H9 (cell line): ENCODE results near the gene PDE2A. TPM values are rescaled to one million over a fixed set of nuclear protein-coding genes. Genes with fewer than 3 reads are reported as not detected.

Experiments
- DNase-seq: peaks from one replicate; pipeline ENCODE4 v3.0.0-alpha.2; 2017
- H2AFZ ChIP-seq: one replicate; pipeline ENCODE4 v1.6.1; 2013; ENCODE audit warnings: mild to moderate bottlenecking, low read length, control low read depth, moderate library complexity
- H2AK5ac ChIP-seq: 2 replicates; pipeline ENCODE4 v1.6.1; 2013; ENCODE audit warnings: low read length, control low read depth, mixed read lengths; ENCODE audit not compliant: insufficient read length
- H2BK120ac ChIP-seq: one replicate; pipeline ENCODE4 v1.6.1; 2013; ENCODE audit warnings: low read depth, mild to moderate bottlenecking, low read length, control low read depth, inconsistent platforms; ENCODE audit not compliant: poor library complexity, severe bottlenecking
- H2BK12ac ChIP-seq: 2 replicates; pipeline ENCODE4 v1.6.1; 2013; ENCODE audit warnings: low read length, control low read depth, mixed read lengths, low read depth; ENCODE audit not compliant: insufficient read length
- H2BK15ac ChIP-seq: 2 replicates; pipeline ENCODE4 v1.6.1; 2013; ENCODE audit warnings: low read depth, low read length, control low read depth
- H2BK20ac ChIP-seq: one replicate; pipeline ENCODE4 v1.6.1; 2013; ENCODE audit warnings: low read depth, mild to moderate bottlenecking, low read length, control low read depth, inconsistent platforms; ENCODE audit not compliant: poor library complexity, severe bottlenecking
- H2BK5ac ChIP-seq: 2 replicates; pipeline ENCODE4 v1.6.1; 2013; ENCODE audit warnings: low read length, control low read depth, mixed read lengths; ENCODE audit not compliant: insufficient read length
- H3K14ac ChIP-seq: 2 replicates; pipeline ENCODE4 v1.6.1; 2013; ENCODE audit warnings: low read length, control low read depth; ENCODE audit not compliant: insufficient read depth
- H3K18ac ChIP-seq: 2 replicates; pipeline ENCODE4 v1.6.1; 2013; ENCODE audit warnings: low read depth, mild to moderate bottlenecking, mixed read lengths, low read length, control low read depth; ENCODE audit not compliant: insufficient read length
- H3K23ac ChIP-seq: 2 replicates; pipeline ENCODE4 v1.6.1; 2013; ENCODE audit warnings: low read length, control low read depth, mixed read lengths, low read depth; ENCODE audit not compliant: insufficient read length
- H3K23me2 ChIP-seq: 2 replicates; pipeline ENCODE4 v1.6.1; 2013; ENCODE audit warnings: low read depth, mild to moderate bottlenecking, mixed read lengths, low read length, control low read depth; ENCODE audit not compliant: insufficient read length, poor library complexity, severe bottlenecking
- H3K27ac ChIP-seq: 2 replicates; pipeline ENCODE4 v1.5.1; 2013; ENCODE audit warnings: low read length, control low read depth, mixed read lengths, low read depth; ENCODE audit not compliant: insufficient read length
- H3K27me3 ChIP-seq: 2 replicates; pipeline ENCODE4 v1.6.1; 2013; ENCODE audit warnings: low read length, control low read depth, inconsistent platforms; ENCODE audit not compliant: insufficient read depth
- H3K4ac ChIP-seq: 2 replicates; pipeline ENCODE4 v1.6.1; 2013; ENCODE audit warnings: low read depth, mild to moderate bottlenecking, control low read depth, inconsistent platforms, low read length, moderate library complexity
- H3K4me1 ChIP-seq: 2 replicates; pipeline ENCODE4 v1.6.1; 2013; ENCODE audit warnings: low read length, control low read depth, inconsistent platforms; ENCODE audit not compliant: insufficient read depth
- H3K4me2 ChIP-seq: 2 replicates; pipeline ENCODE4 v1.6.1; 2013; ENCODE audit warnings: low read length, control low read depth, mixed read lengths; ENCODE audit not compliant: insufficient read length, insufficient read depth
- H3K56ac ChIP-seq: 2 replicates; pipeline ENCODE4 v1.6.1; 2013; ENCODE audit warnings: low read depth, mild to moderate bottlenecking, mixed read lengths, low read length, control low read depth; ENCODE audit not compliant: insufficient read length
- H3K79me1 ChIP-seq: 2 replicates; pipeline ENCODE4 v1.6.1; 2013; ENCODE audit warnings: low read depth, mild to moderate bottlenecking, moderate library complexity, low read length, control low read depth, inconsistent platforms; ENCODE audit not compliant: insufficient read depth, poor library complexity, severe bottlenecking
- H3K79me2 ChIP-seq: 2 replicates; pipeline ENCODE4 v1.6.1; 2013; ENCODE audit warnings: low read length, control low read depth, inconsistent platforms; ENCODE audit not compliant: insufficient read depth
- H3K9ac ChIP-seq: 2 replicates; pipeline ENCODE4 v1.6.1; 2013; ENCODE audit warnings: low read length, control low read depth, mixed read lengths; ENCODE audit not compliant: insufficient read length; ENCODE audit errors: extremely low read depth
- H3K9me3 ChIP-seq: one replicate; pipeline ENCODE4 v1.6.1; 2013; ENCODE audit warnings: low read depth, low read length, inconsistent platforms; ENCODE audit not compliant: control insufficient read depth
- H3T11ph ChIP-seq: one replicate; pipeline ENCODE4 v1.6.1; 2013; ENCODE audit warnings: mild to moderate bottlenecking, low read length, control low read depth, inconsistent platforms
- H4K20me1 ChIP-seq: one replicate; pipeline ENCODE4 v1.6.1; 2013; ENCODE audit not compliant: control insufficient read depth, insufficient read length, insufficient read depth
- H4K5ac ChIP-seq: 2 replicates; pipeline ENCODE4 v1.6.1; 2013; ENCODE audit warnings: low read depth, mild to moderate bottlenecking, mixed read lengths, low read length, control low read depth; ENCODE audit not compliant: insufficient read length
- H4K8ac ChIP-seq: replicated peaks from 2 replicates; pipeline ENCODE4 v1.6.1; 2013; ENCODE audit warnings: low read length, control low read depth, mixed read lengths, low read depth; ENCODE audit not compliant: insufficient read length
- H4K91ac ChIP-seq: 2 replicates; pipeline ENCODE4 v1.6.1; 2013; ENCODE audit warnings: low read depth, mild to moderate bottlenecking, moderate library complexity, mixed read lengths, low read length, control low read depth; ENCODE audit not compliant: insufficient read length
- H3K27ac Mint-ChIP-seq, 3 experiments: 2 replicates in 2 of 3; 3 replicates in 1 of 3; pipeline ENCODE4 v1.8.0; 2020 to 2021; ENCODE audit warnings: mixed read lengths in 3 of 3, mild to moderate bottlenecking in 1 of 3, moderate library complexity in 1 of 3
- H3K27me3 Mint-ChIP-seq: 2 replicates; pipeline ENCODE4 v1.8.0; 2021; ENCODE audit warnings: low read depth, mild to moderate bottlenecking, moderate library complexity, mixed read lengths
- H3K36me3 Mint-ChIP-seq, 3 experiments: 2 replicates in 2 of 3; 3 replicates in 1 of 3; pipeline ENCODE4 v1.8.0; 2020 to 2021; ENCODE audit warnings: low read depth in 3 of 3, mixed read lengths in 3 of 3; ENCODE audit not compliant: insufficient read depth in 1 of 3
- H3K4me1 Mint-ChIP-seq, 2 experiments: 2 replicates each; pipeline ENCODE4 v1.8.0; 2020; ENCODE audit warnings: mixed read lengths in 2 of 2
- H3K4me3 Mint-ChIP-seq, 2 experiments: 2 replicates in 1 of 2; 3 replicates in 1 of 2; pipeline ENCODE4 v1.8.0; 2020 to 2021; ENCODE audit warnings: mild to moderate bottlenecking in 2 of 2, mixed read lengths in 2 of 2, moderate library complexity in 1 of 2
- H3K9me3 Mint-ChIP-seq, 2 experiments: 2 replicates in 1 of 2; 3 replicates in 1 of 2; pipeline ENCODE4 v1.8.0; 2020; ENCODE audit warnings: mild to moderate bottlenecking in 2 of 2, mixed read lengths in 2 of 2, moderate library complexity in 1 of 2
- CTCF ChIP-seq: fragments of 200-600 bp; sonication (generic); conservative IDR thresholded peaks from 3 replicates; pipeline ENCODE4 v1.8.0; 2021; ENCODE audit warnings: antibody characterized with exemption, mild to moderate bottlenecking
- WGBS: extraction: QIAGEN DNeasy Blood & Tissue Kit; methylation state at CpG from one replicate; pipeline ENCODE4 v1.1.7; 2013; ENCODE audit warnings: missing lambda C conversion rate, low lambda C conversion rate, mixed read lengths; ENCODE audit not compliant: insufficient read length; ENCODE audit errors: extremely low coverage; 5-methylcytosine and 5-hydroxymethylcytosine counted together
- total RNA-seq: library from RNA; stranded (reverse); gene quantifications from 2 replicates; pipeline ENCODE4 v1.2.1, GENCODE V29; 2021

The PDE2A gene
- total RNA-seq, 1 experiment from 2014 or later = 3.4 TPM

- Histone ChIP-seq H2BK5ac (no peak overlapping the region), H3K9me3 (no peaks in the 10 kb centered on the region), H3K27ac (no peak overlapping the region), H3K18ac (no peak overlapping the region), H3K79me1 (no peaks in the 10 kb centered on the region), H3K79me2 (no peaks in the 10 kb centered on the region), H3K4me1 (no peaks in the 10 kb centered on the region), H2BK20ac (no peak overlapping the region), H2AK5ac (no peak overlapping the region), H3T11ph (no peak overlapping the region), H4K20me1 (no peaks in the 10 kb centered on the region), H2BK12ac (no peak overlapping the region), H4K8ac (no peak overlapping the region), H2BK15ac (no peak overlapping the region), H3K14ac (no peak overlapping the region), H3K4me2 (no peak overlapping the region), H3K9ac (no peak overlapping the region), H3K23ac (no peak overlapping the region), H3K23me2 (no peaks in the 10 kb centered on the region), H2AFZ (no peak overlapping the region), H3K56ac (no peak overlapping the region), H4K5ac (no peak overlapping the region), H2BK120ac (no peak overlapping the region), H4K91ac (no peak overlapping the region), H3K4ac (no peak overlapping the region), H3K27me3 (no peaks in the 10 kb centered on the region)
- WGBS = no CpG with 5 or more reads among the region's 5 CpGs
- Mint-ChIP-seq H3K36me3 (no peaks in the 10 kb centered on the region), H3K4me1 (peaks cover 10 to 17% of the 10 kb centered on the region in 2 experiments), H3K4me3 (no peak overlapping the region), H3K27me3 (peaks cover 39% of the 10 kb centered on the region), H3K27ac (no peak overlapping the region), H3K9me3 (no peaks in the 10 kb centered on the region)
- no peak for DNase-seq
- no peak for TF ChIP-seq CTCF
Measured at GRCh38 chr11:72649215-72649976, 24.8 kb downstream of the PDE2A start.
